ENCODE data around the gene TMEM35B.
"Not testable (repeated sequence)": the region's sequence is repeated elsewhere in the genome, so short reads cannot be mapped to it uniquely, and the experiment has no call there.

The TMEM35B gene

DNA sequence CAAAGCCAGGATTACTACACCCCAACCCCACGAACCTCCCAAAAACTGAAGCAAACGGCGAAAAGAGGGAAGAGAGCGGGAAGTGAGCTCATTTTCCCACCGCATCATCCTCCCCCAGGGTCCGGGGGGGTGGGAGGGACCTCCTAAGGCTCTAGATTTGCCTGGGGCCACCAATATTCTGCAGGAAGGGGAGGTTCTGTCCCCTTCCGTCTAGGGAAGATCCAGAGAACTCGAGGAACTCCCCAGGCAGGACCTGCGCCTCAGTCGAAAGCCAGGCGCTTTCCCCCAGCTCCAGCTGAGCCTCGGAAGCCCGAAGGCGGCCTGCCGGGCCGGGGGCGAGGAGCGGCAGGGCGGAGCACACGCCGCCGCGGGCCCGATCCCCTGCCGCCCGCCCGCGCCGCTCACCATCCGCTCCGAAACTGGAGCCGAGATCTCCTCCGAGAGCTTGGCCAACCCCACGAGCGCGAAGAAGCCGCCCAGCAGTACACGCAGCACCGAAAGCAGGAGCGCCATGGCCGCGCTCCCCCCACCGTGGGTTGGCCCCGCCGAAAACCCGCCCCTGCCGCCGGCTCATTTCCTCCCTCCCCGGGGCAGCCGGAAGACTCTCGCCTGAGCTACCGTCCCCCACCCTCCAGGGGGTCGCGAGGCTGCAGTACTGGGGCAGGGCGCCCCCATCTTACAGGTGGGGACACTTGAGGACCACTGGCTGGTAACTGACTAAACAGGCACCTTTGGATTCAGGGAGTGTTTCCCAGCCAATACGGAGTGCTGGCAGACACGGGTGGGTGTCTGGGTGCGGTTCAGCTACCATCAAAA, at the start of gene TMEM35B:
TSS of gene TMEM35B (minus strand) at position 555 of the 816 bp plus-strand sequence. CDS start at position 513, 42 bp downstream.
- DNase-seq = peak in 1 of 2 experiments; percentile 46

GRCh38 chr1:35033346-35033745, 48.2 kb upstream of the TMEM35B start:
- DNase-seq = no peak

GRCh38 chr1:35032384-35032739, 47.2 kb upstream of the TMEM35B start:
- DNase-seq = no peak

GRCh38 chr1:35030756-35031446, 45.8 kb upstream of the TMEM35B start:
- peak in 1 of 2 experiments; percentile 22 for DNase-seq

- DNase-seq = no peak
Measured at GRCh38 chr1:35030338-35030737, 45.2 kb upstream of the TMEM35B start.

DNA sequence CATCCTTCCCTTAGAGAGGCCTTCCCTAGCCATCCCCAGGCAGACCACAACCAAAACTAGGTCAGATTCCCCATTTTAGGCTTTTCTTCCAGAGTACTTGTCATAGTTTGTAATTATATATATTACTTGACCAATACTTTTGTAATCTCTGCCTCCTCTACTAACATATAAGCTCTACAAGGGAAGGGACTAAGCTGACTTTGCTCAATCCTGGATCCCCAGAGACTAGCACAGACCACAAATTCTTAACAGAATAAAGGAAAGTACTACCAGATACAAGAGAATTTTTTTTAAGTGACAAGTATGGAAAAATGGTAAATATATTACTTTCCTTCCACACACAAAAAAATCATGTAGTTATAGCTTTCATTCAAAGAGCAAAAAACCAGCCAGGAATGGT, 44.6 kb upstream of the TMEM35B start:
- no peak for DNase-seq

GRCh38 chr1:35016406-35016805, 31.3 kb upstream of the TMEM35B start:
- DNase-seq = no peak

DNA sequence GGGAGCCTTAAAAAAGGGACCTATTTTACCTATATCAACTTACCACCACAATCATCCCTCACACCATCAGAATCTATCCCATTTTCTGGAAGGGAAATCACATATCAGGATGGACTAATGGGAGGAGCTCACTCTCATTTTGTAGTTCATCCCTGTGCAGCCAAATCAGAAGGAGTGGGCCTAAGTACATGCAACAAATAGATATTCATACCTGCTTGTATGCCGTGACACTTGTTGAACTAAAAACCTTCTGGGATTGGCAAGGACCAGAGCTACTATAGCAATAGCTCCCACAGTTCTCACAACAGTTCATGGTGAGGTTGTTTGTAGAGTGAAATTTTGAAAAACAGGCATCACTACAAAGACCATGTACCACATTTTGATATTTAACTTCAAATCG, 29.3 kb upstream of the TMEM35B start:
- no peak for DNase-seq

- no peak for DNase-seq
Measured at GRCh38 chr1:35005711-35006110, 20.6 kb upstream of the TMEM35B start.

DNA sequence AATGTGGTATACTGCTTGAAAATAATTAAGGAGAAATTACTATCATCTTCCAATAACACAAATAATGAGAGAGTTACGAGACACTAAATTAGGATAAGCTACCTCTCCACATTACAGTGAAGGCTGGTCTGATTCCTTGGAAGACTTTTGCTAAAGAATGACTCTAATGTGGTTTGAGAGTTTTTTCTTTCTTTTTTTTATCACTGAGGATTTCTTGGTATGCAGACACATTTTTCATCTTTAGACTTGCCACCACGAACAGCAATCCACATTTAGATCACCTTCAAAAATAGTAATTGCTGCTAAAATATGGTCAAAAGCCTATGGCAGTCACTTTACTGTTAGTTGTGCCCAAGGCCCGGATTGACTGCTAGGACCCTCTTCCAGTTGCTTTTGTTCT, 16.6 kb upstream of the TMEM35B start:
- DNase-seq = no peak

GRCh38 chr1:34994878-34995277, 9.7 kb upstream of the TMEM35B start:
- no peak for DNase-seq

DNA sequence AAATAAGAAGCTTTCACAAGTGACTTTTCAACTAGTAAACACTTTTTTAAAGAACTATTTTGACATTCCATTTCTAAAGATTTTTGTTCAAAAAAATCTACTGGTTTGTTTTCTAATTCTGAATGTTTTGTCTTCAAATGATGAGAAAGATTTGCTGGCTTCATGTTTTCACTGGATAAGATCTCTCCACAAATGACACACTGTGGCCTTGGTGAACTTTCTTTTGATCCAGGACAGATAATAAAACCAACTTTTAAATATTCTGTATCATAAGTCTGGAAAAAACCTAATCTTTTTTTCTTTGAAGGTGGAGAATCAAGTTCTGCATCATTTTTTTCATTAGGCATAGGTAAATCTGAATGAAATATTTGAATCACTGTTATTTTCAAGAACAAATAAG, 3.4 kb upstream of the TMEM35B start:
- DNase-seq = no peak

DNA sequence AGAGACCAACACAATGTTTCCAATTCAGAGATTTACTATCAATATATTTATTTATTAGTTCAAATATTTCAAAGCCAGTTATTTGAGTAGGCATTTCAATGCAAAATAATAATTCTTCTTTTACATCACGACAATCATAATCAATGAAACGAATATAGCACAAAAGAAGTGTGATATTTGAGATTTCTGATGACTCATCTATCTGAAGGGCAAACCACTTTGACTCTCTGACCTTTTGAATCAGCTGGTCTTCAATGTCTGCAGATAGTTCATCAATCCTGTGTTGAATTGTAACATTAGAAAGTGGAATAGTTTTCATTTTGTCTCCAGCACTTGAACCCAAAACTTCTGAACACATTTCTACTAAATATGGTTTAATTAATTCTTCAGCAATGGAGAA, 3.0 kb upstream of the TMEM35B start:
- DNase-seq = no peak

- no peak for DNase-seq
Measured at GRCh38 chr1:34987018-34987417, 1.9 kb upstream of the TMEM35B start.

DNA sequence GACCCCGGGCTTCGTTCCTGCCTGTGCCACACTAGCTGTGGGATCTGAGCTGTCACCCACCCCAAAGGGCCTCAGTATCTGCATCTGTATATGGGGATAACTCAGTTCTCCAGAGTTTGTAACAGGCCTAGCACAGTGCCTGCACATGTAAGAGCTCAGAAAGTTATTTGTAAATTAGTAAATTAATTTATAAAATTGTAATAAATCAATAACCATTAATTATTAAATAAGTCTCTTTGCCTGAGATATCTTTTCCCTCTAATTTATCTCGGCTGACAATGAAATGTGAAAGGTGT, 410 bp upstream of the TMEM35B start:
- DNase-seq = not testable (repeated sequence)

DNA sequence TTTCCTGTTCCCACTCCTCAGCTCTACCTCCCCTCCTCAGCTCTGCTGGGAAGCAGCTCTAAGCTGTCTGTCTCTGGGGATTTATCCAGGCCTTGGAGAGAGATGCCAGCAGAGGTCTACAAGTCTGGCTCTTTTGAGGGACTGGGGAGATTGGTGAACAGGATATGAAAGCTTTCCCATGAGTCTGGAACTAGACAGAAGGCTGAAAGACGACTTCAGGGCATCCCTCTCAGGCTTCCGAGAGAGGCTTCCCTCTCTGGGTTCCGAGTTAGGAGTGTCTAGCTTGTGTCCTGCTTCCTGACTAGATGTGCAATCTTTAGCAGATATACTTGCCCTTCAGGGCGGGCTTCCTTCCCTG, 733 bp downstream of the TMEM35B start:
- peak in 1 of 2 experiments; percentile 32 for DNase-seq

DNA sequence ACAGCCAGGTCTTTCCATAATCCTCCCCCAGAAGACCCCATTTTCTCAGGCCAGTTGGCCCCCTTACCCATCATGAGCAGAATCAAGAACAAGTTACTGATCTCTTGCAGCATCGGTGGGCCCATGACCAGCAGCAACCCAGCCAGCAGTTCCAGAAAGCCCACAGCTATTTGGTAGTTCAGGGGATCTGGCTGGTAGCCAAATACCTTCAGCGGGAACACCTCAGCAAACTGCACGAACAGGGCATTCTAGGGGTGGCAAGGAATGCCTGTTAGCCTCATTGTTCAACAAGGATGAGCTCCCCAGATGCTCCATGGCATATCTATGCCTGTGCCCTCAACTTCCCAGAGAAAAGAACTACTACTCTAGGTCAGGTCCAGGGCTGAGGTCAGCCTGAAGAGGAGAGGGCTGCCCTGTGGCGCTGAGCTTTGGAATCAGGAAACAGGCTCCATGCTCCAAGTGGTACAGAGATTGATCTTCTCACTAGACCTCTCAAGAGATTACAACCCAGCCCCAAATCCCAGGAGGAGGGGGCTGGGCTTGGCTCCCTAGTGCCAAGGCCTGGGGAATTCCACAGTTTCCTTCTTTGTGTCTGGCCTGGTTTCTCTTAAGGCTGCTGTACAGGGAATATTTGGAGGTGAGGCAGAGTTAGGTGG, 1.3 kb downstream of the TMEM35B start:
- DNase-seq = no peak

DNA sequence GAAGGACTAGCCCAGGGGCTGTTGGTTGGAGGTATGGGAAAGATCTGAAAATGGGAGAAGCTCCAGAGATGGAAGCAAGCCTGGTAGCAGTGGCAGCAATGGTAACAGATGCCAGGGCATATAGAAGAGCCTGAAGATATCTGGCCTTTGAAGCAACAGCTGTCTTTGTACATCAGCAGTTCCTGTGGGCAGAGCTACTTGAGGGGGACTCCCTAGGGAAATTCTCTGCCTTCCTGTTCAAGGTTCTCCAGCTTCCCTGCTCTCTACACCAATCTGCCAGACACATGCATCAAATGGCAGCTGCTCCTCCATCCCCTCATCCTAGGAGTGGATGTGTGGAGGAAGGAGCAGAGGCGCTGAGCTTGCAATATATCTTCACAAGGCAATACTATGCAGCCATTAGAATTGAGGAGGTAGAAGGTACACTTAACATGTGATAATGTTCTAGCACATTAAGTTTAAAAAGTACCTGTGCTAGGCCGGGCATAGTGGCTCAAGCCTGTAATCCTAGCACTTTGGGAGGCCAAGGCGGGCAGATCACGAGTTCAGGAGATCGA, 2.2 kb downstream of the TMEM35B start:
- peak; percentile 91 to 97 for DNase-seq

- DNase-seq = no peak
Measured at GRCh38 chr1:34980715-34981114, 4.4 kb downstream of the TMEM35B start.

GRCh38 chr1:34978921-34979320, 6.2 kb downstream of the TMEM35B start:
- DNase-seq = no peak

- DNase-seq = no peak
Measured at GRCh38 chr1:34977858-34978257, 7.3 kb downstream of the TMEM35B start.

- no peak for DNase-seq
Measured at GRCh38 chr1:34977210-34977471, 8.0 kb downstream of the TMEM35B start.

DNA sequence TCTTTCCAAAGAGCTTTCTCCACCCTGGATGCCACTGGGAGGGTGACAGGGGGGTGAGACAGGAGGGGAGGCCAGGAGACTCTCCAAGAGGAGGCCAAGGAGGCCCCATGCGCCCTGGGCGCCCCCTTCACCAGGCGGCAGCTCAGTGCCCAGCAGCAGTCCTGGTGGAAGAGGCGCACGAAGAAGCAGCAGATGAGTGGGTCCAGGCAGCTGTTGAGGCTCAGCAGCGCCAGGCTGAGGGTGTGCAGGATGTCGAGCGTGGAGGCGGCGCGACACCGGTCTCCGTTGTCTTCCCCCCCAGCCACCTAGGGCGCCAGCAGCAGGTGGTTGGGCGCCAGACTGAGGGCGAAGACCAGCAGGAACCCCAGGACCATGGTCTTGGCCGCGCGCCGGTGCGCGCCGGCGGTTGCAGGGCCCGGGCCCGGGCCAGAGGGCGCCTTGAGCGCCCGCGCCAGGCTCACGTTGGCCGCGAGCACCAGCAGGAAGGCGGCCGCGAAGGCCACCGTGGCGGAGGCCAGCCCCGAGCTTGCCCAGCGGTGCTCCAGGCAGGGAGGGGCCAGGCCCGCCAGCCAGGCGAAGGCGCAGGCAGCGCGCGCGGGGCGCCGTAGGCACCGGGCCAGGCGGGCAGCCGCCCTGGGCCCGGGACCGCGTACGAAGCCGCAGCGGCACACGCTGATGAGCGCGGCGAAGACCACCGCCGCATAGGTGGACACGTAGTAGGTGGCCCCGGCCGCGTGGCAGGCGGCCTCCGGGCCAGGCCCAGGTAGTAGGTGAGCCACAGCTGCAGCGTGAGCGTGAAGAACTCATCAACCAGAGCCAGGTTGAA, 8.6 kb downstream of the TMEM35B start:
- no peak for DNase-seq

All from NCI-H524 (cell line).